SK-N-SH treated with all-trans-retinoic acid at 6 μM for 48 hours (cell line): Measurements from ENCODE around the gene PASK.

Source experiments
- ARNTL ChIP-seq: fragments of 450-650 bp; formaldehyde crosslinking; IDR thresholded peaks from 2 replicates; pipeline ENCODE4 v1.5.0; 2020; ENCODE audit warnings: low read depth, mild to moderate bottlenecking, moderate library complexity, borderline replicate concordance
- BACH2 ChIP-seq: fragments of 250-450 bp; sonication (Bioruptor Pico); IDR thresholded peaks from 2 replicates; pipeline ENCODE4 v1.9.0; 2021; ENCODE audit warnings: mild to moderate bottlenecking, borderline replicate concordance
- ESRRG ChIP-seq: fragments of 250-450 bp; sonication (Bioruptor Pico); IDR thresholded peaks from 2 replicates; pipeline ENCODE4 v1.6.1; 2021; ENCODE audit warnings: mild to moderate bottlenecking
- ISL1 ChIP-seq: fragments of 250-450 bp; sonication (Bioruptor Pico); IDR thresholded peaks from 2 replicates; pipeline ENCODE4 v2.1.2; 2022; ENCODE audit warnings: mild to moderate bottlenecking, moderate library complexity
- PPARA ChIP-seq: fragments of 250-450 bp; sonication (Bioruptor Pico); IDR thresholded peaks from 2 replicates; pipeline ENCODE4 v1.5.0; 2020; ENCODE audit warnings: mild to moderate bottlenecking, borderline replicate concordance
- RARB ChIP-seq: fragments of 250-450 bp; sonication (Bioruptor Pico); IDR thresholded peaks from 2 replicates; pipeline ENCODE4 v1.8.0; 2021; ENCODE audit warnings: mild to moderate bottlenecking, moderate library complexity
- TOX ChIP-seq: fragments of 250-450 bp; sonication (Bioruptor Pico); IDR thresholded peaks from 2 replicates; pipeline ENCODE4 v1.8.0; 2021; ENCODE audit warnings: mild to moderate bottlenecking, moderate library complexity, borderline replicate concordance
- ZC3H10 ChIP-seq: fragments of 250-450 bp; sonication (Bioruptor Pico); IDR thresholded peaks from 2 replicates; pipeline ENCODE4 v1.5.1; 2021; ENCODE audit warnings: mild to moderate bottlenecking, moderate library complexity
- ZFP30 ChIP-seq: fragments of 450-650 bp; formaldehyde crosslinking; IDR thresholded peaks from 2 replicates; pipeline ENCODE4 v1.5.0; 2022; ENCODE audit warnings: mild to moderate bottlenecking, moderate library complexity
- ZNF70 ChIP-seq: fragments of 450-650 bp; formaldehyde crosslinking; IDR thresholded peaks from 2 replicates; pipeline ENCODE4 v1.5.0; 2020; ENCODE audit warnings: mild to moderate bottlenecking, moderate library complexity

GRCh38 chr2:241114836-241115235 lies 34.4 kb downstream of the PASK start:
- no peak for TF ChIP-seq RARB (CRISPR knock-in tag)
- TF ChIP-seq TOX (CRISPR knock-in tag) = no peak
- no peak for TF ChIP-seq ISL1
- no peak for TF ChIP-seq ZFP30
- TF ChIP-seq ZNF70 = no peak
- TF ChIP-seq ZC3H10 (CRISPR knock-in tag) = no peak
- no peak for TF ChIP-seq BACH2 (CRISPR knock-in tag)
- TF ChIP-seq PPARA (CRISPR knock-in tag) = no peak
- TF ChIP-seq ESRRG (CRISPR knock-in tag) = no peak
- TF ChIP-seq ARNTL (CRISPR knock-in tag) = no peak
